KMS-11 (cell line): ENCODE measurements around the gene GPR15.

Source experiments
- H2AFZ ChIP-seq: fragments of 200-600 bp; sonication (generic); 2 replicates; pipeline ENCODE4 v1.6.1; 2016; ENCODE audit warnings: antibody characterized with exemption, mixed run types, low read depth
- H3K27ac ChIP-seq: fragments of 200-600 bp; sonication (generic); 2 replicates; pipeline ENCODE4 v1.6.1; 2016; ENCODE audit warnings: mild to moderate bottlenecking, mixed run types
- H3K27me3 ChIP-seq: fragments of 200-600 bp; sonication (generic); 2 replicates; pipeline ENCODE4 v1.6.1; 2017; ENCODE audit warnings: mild to moderate bottlenecking, low read depth, mixed run types, moderate library complexity; ENCODE audit not compliant: insufficient read depth
- H3K36me3 ChIP-seq: fragments of 200-600 bp; sonication (generic); 2 replicates; pipeline ENCODE4 v1.6.1; 2017; ENCODE audit warnings: mild to moderate bottlenecking, mixed run types; ENCODE audit not compliant: insufficient read depth
- H3K4me1 ChIP-seq: fragments of 200-600 bp; sonication (generic); 2 replicates; pipeline ENCODE4 v1.6.1; 2016; ENCODE audit warnings: mild to moderate bottlenecking, low read depth, mixed run types; ENCODE audit not compliant: poor library complexity, severe bottlenecking
- H3K4me2 ChIP-seq: fragments of 200-600 bp; sonication (generic); 2 replicates; pipeline ENCODE4 v1.7.0; 2016; ENCODE audit warnings: mild to moderate bottlenecking, mixed run types
- H3K4me3 ChIP-seq: fragments of 200-600 bp; sonication (generic); IDR thresholded peaks from 2 replicates; pipeline ENCODE4 v1.6.1; 2017; ENCODE audit warnings: low read depth, low read length, mixed read lengths; ENCODE audit not compliant: insufficient read depth
- H3K79me2 ChIP-seq: fragments of 200-600 bp; sonication (generic); 2 replicates; pipeline ENCODE4 v1.6.1; 2016; ENCODE audit warnings: low read depth, mixed run types; ENCODE audit not compliant: insufficient read depth
- H3K9ac ChIP-seq: fragments of 200-600 bp; sonication (generic); 2 replicates; pipeline ENCODE4 v1.6.1; 2016; ENCODE audit warnings: mild to moderate bottlenecking, mixed run types
- H4K20me1 ChIP-seq: fragments of 200-600 bp; sonication (generic); 2 replicates; pipeline ENCODE4 v1.6.1; 2016; ENCODE audit warnings: mild to moderate bottlenecking, mixed run types; ENCODE audit not compliant: insufficient read depth
- CTCF ChIP-seq: fragments of 200-600 bp; sonication (generic); conservative IDR thresholded peaks from 2 replicates; pipeline ENCODE4 v1.6.1; 2017; ENCODE audit warnings: low read depth, mild to moderate bottlenecking, antibody characterized with exemption, low read length, moderate library complexity, mixed read lengths

Gene GPR15

GRCh38 chr3:98582042-98582441 is 50.3 kb downstream of the GPR15 start:
- no peaks in the 10 kb centered on the region for H4K20me1 ChIP-seq
- H3K9ac ChIP-seq: no peak overlapping the region
- H2AFZ ChIP-seq: no peak overlapping the region
- no peaks in the 10 kb centered on the region for H3K27me3 ChIP-seq
- H3K4me1 ChIP-seq: no peaks in the 10 kb centered on the region
- no peaks in the 10 kb centered on the region; the same call in 1 of the 2 replicates for H3K36me3 ChIP-seq
- H3K27ac ChIP-seq: no peak overlapping the region
- no peaks in the 10 kb centered on the region for H3K79me2 ChIP-seq
- no peak overlapping the region for H3K4me3 ChIP-seq
- no peak overlapping the region for H3K4me2 ChIP-seq
- no peak for TF ChIP-seq CTCF

DNA sequence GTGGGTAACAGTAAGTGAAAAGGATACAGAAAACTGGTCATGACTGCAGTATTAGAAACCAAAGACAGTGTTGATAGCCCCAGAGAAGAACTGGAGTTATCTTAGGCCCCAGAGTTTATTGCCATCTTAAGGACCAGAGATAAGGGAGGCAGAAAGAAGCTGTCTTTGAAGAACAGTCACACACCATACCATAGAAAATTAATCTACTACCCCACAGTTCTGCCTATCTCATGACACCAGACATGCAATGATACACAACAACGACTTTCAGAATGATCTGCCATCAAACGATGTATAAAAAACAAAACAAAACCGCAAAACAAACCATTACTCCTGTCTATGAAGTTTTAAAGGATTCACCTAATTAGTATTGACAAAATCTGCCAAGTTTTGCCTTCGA is 52.0 kb downstream of the GPR15 start:
- Histone ChIP-seq H2AFZ (no peak overlapping the region), H3K4me2 (no peak overlapping the region), H3K4me3 (no peak overlapping the region), H3K79me2 (no peaks in the 10 kb centered on the region), H3K27ac (no peak overlapping the region), H3K4me1 (no peaks in the 10 kb centered on the region), H3K9ac (no peak overlapping the region), H4K20me1 (no peaks in the 10 kb centered on the region), H3K36me3 (no peaks in the 10 kb centered on the region; the same call in 1 of the 2 replicates), H3K27me3 (no peaks in the 10 kb centered on the region)
- no peak for TF ChIP-seq CTCF
